ENCODE data around the gene TMIGD1. TPM values are rescaled to one million over a fixed set of nuclear protein-coding genes. Genes with fewer than 3 reads are reported as not detected.

The TMIGD1 gene
- total RNA-seq, 1 experiment from 2014 or later: not detected

GRCh38 chr17:30308406-30308805, 25.5 kb downstream of the TMIGD1 start:
- H3K56ac ChIP-seq (ENCODE audit: insufficient read length, low read depth, low read length): no peak overlapping the region
- TF ChIP-seq CTCF (conservative IDR thresholded peaks at IDR 0.05): no peak
- H3K27me3 ChIP-seq (ENCODE audit: insufficient read depth, low read length): no peaks in the 10 kb centered on the region
- Mint-ChIP-seq H3K27ac (no peak overlapping the region), H3K4me3 (no peak overlapping the region), H3K27me3 (ENCODE audit: low read depth) (no peaks in the 10 kb centered on the region; the same call in 1 of the 2 replicates), H3K9me3 (no peaks in the 10 kb centered on the region), H3K4me1 (no peaks in the 10 kb centered on the region), H3K36me3 (ENCODE audit: insufficient read depth in 1 of 3, low read depth in 3 of 3) (no peaks in the 10 kb centered on the region)
- H3K18ac ChIP-seq (ENCODE audit: insufficient read length, low read depth, low read length): no peak overlapping the region
- H2AFZ ChIP-seq (ENCODE audit: low read length): no peak overlapping the region
- H4K91ac ChIP-seq (ENCODE audit: insufficient read length, low read depth, low read length): no peak overlapping the region
- no peak overlapping the region for H2BK20ac ChIP-seq (ENCODE audit: low read depth, low read length, poor library complexity, severe bottlenecking)
- H3K4ac ChIP-seq (ENCODE audit: low read depth, low read length): no peak overlapping the region
- H3K4me1 ChIP-seq (ENCODE audit: insufficient read depth, low read length): no peaks in the 10 kb centered on the region
- H3K4me2 ChIP-seq (ENCODE audit: insufficient read depth, insufficient read length, low read length): no peak overlapping the region
- no peak overlapping the region for H4K5ac ChIP-seq (ENCODE audit: insufficient read length, low read depth, low read length)
- H2BK120ac ChIP-seq (ENCODE audit: low read depth, low read length, poor library complexity, severe bottlenecking): no peak overlapping the region
- H3K9ac ChIP-seq (ENCODE audit: extremely low read depth, insufficient read length, low read length): no peak overlapping the region
- no peak for DNase-seq
- H3K79me2 ChIP-seq (ENCODE audit: insufficient read depth, low read length): no peaks in the 10 kb centered on the region
- H3K9me3 ChIP-seq (ENCODE audit: control insufficient read depth, low read depth, low read length): no peaks in the 10 kb centered on the region
- H3K23me2 ChIP-seq (ENCODE audit: insufficient read length, low read depth, low read length, poor library complexity, severe bottlenecking): no peaks in the 10 kb centered on the region
- H4K20me1 ChIP-seq (ENCODE audit: control insufficient read depth, insufficient read depth, insufficient read length): no peaks in the 10 kb centered on the region
- WGBS (ENCODE audit: extremely low coverage, insufficient read length, low lambda C conversion rate): no CpG with 5 or more reads among the region's 2 CpGs
- no peak overlapping the region for H2BK5ac ChIP-seq (ENCODE audit: insufficient read length, low read length)
- no peak overlapping the region for H2AK5ac ChIP-seq (ENCODE audit: insufficient read length, low read length)
- H2BK12ac ChIP-seq (ENCODE audit: insufficient read length, low read depth, low read length): no peak overlapping the region
- H3T11ph ChIP-seq (ENCODE audit: low read length): no peak overlapping the region
- no peak overlapping the region for H3K27ac ChIP-seq (ENCODE audit: insufficient read length, low read depth, low read length)
- no peak overlapping the region for H4K8ac ChIP-seq (replicated peaks; ENCODE audit: insufficient read length, low read depth, low read length)
- H3K14ac ChIP-seq (ENCODE audit: insufficient read depth, low read length): no peak overlapping the region
- H3K23ac ChIP-seq (ENCODE audit: insufficient read length, low read depth, low read length): no peak overlapping the region
- H3K79me1 ChIP-seq (ENCODE audit: insufficient read depth, low read depth, low read length, poor library complexity, severe bottlenecking): no peaks in the 10 kb centered on the region
- H2BK15ac ChIP-seq (ENCODE audit: low read depth, low read length): no peak overlapping the region
